HG03175 (cell line): ENCODE results near the gene SEMA5B.

Experiments used
- ATAC-seq: cut with Tn5 transposase; IDR thresholded peaks from one replicate; pipeline ENCODE4 v1.9.1; 2021; ENCODE audit warnings: mild to moderate bottlenecking, moderate library complexity; ENCODE audit not compliant: unreplicated experiment

SEMA5B gene

GRCh38 chr3:123025642-123026521 lies 1.7 kb downstream of the SEMA5B start:
- no peak for ATAC-seq

GRCh38 chr3:123024056-123024455 lies 3.5 kb downstream of the SEMA5B start:
- ATAC-seq: no peak

- no peak for ATAC-seq
Observed at GRCh38 chr3:123021996-123022510, 5.5 kb downstream of the SEMA5B start.

GRCh38 chr3:123021388-123021787 lies 6.2 kb downstream of the SEMA5B start:
- no peak for ATAC-seq

- ATAC-seq: no peak
Observed at GRCh38 chr3:123020709-123021108, 6.9 kb downstream of the SEMA5B start.

GRCh38 chr3:123019591-123019990 lies 8.0 kb downstream of the SEMA5B start:
- ATAC-seq: no peak

- no peak for ATAC-seq
Observed at GRCh38 chr3:123019161-123019560, 8.4 kb downstream of the SEMA5B start.

GRCh38 chr3:123018683-123019082 lies 8.9 kb downstream of the SEMA5B start:
- ATAC-seq: no peak

GRCh38 chr3:123015596-123015995 lies 12.0 kb downstream of the SEMA5B start:
- no peak for ATAC-seq

GRCh38 chr3:123013876-123014275 lies 13.7 kb downstream of the SEMA5B start:
- ATAC-seq: no peak

- ATAC-seq: no peak
Observed at GRCh38 chr3:123012652-123013051, 14.9 kb downstream of the SEMA5B start.

GRCh38 chr3:123011447-123011846 lies 16.1 kb downstream of the SEMA5B start:
- no peak for ATAC-seq

- no peak for ATAC-seq
Observed at GRCh38 chr3:123008840-123009239, 18.7 kb downstream of the SEMA5B start.

GRCh38 chr3:123006609-123007008 lies 21.0 kb downstream of the SEMA5B start:
- ATAC-seq: no peak

GRCh38 chr3:123005291-123005690 lies 22.3 kb downstream of the SEMA5B start:
- ATAC-seq: no peak

GRCh38 chr3:123004201-123004918 lies 23.2 kb downstream of the SEMA5B start:
- ATAC-seq: no peak

- ATAC-seq: no peak
Observed at GRCh38 chr3:123002749-123003497, 24.6 kb downstream of the SEMA5B start.

- ATAC-seq: no peak
Observed at GRCh38 chr3:123002100-123002748, 25.3 kb downstream of the SEMA5B start.

GRCh38 chr3:122998856-122999255 lies 28.7 kb downstream of the SEMA5B start:
- no peak for ATAC-seq

GRCh38 chr3:122998206-122998605 lies 29.4 kb downstream of the SEMA5B start:
- no peak for ATAC-seq
